CD14-positive monocyte (primary cell): ENCODE measurements around the gene ZNF500. TPM values are rescaled to one million over a fixed set of nuclear protein-coding genes. Genes with fewer than 3 reads are reported as not detected.

Experiments used
- DNase-seq, 3 donors: peaks; one replicate each; pipeline ENCODE4 v3.0.0-alpha.2; 2011 to 2022
- H2AFZ ChIP-seq: 2 replicates; pipeline ENCODE4 v1.6.0; 2012; ENCODE audit warnings: mild to moderate bottlenecking, low read depth, low read length, inconsistent platforms; ENCODE audit not compliant: insufficient read depth, poor library complexity, severe bottlenecking
- H3K27ac ChIP-seq, 2 donors: 1 replicate in 1 of 2; 2 replicates in 1 of 2; pipeline ENCODE4 v1.5.1; 2012 to 2013; ENCODE audit warnings: low read length in 2 of 2, control low read depth in 1 of 2, inconsistent platforms in 1 of 2, low read depth in 1 of 2, mild to moderate bottlenecking in 1 of 2
- H3K27me3 ChIP-seq, 2 donors: one replicate each; pipeline versions ENCODE4 v1.6.0 to v1.6.1; 2011 to 2013; ENCODE audit warnings: low read length in 2 of 2; ENCODE audit not compliant: control insufficient read depth in 2 of 2, insufficient read depth in 2 of 2
- H3K36me3 ChIP-seq, 2 donors: replicated peaks in 1 of 2; 1 replicate in 1 of 2; 2 replicates in 1 of 2; pipeline versions ENCODE4 v1.5.1 to v1.6.1; 2012 to 2013; ENCODE audit warnings: low read length in 2 of 2, control low read depth in 1 of 2, inconsistent platforms in 1 of 2, mild to moderate bottlenecking in 1 of 2; ENCODE audit not compliant: insufficient read depth in 2 of 2, control insufficient read depth in 1 of 2
- H3K4me1 ChIP-seq, 2 donors: 1 replicate in 1 of 2; 2 replicates in 1 of 2; pipeline versions ENCODE4 v1.5.1 to v1.6.1; 2012 to 2013; ENCODE audit warnings: low read length in 2 of 2, control low read depth in 1 of 2, inconsistent platforms in 1 of 2, mild to moderate bottlenecking in 1 of 2, moderate library complexity in 1 of 2; ENCODE audit not compliant: insufficient read depth in 2 of 2, control insufficient read depth in 1 of 2
- H3K4me2 ChIP-seq: replicated peaks from 2 replicates; pipeline ENCODE3; 2012; ENCODE audit warnings: low read length, moderate library complexity, mild to moderate bottlenecking; ENCODE audit not compliant: poor library complexity, severe bottlenecking; ENCODE audit errors: extremely low read depth
- H3K4me3 ChIP-seq, 3 experiments: fragments of 200-600 bp in 1 of 3; sonication (generic) in 1 of 3; replicated peaks in 1 of 3; 1 replicate in 2 of 3; 2 replicates in 1 of 3; pipeline ENCODE4 v1.5.1; 2011 to 2013; ENCODE audit warnings: low read length in 3 of 3, mild to moderate bottlenecking in 3 of 3, control low read depth in 2 of 3, low read depth in 2 of 3, inconsistent platforms in 1 of 3, moderate library complexity in 1 of 3
- H3K79me2 ChIP-seq: 2 replicates; pipeline ENCODE4 v1.6.0; 2012; ENCODE audit warnings: mild to moderate bottlenecking, control low read depth, inconsistent platforms, low read length, moderate library complexity; ENCODE audit not compliant: insufficient read depth
- H3K9ac ChIP-seq: 2 replicates; pipeline ENCODE4 v1.6.0; 2017; ENCODE audit warnings: low read length, mild to moderate bottlenecking; ENCODE audit not compliant: insufficient read depth, poor library complexity, severe bottlenecking
- H3K9me3 ChIP-seq, 2 donors: replicated peaks in 1 of 2; 1 replicate in 1 of 2; 2 replicates in 1 of 2; pipeline versions ENCODE4 v1.5.1 to v1.6.1; 2012 to 2013; ENCODE audit warnings: low read length in 2 of 2, control low read depth in 1 of 2; ENCODE audit not compliant: control insufficient read depth in 1 of 2, insufficient read depth in 1 of 2
- H4K20me1 ChIP-seq: 2 replicates; pipeline ENCODE4 v1.6.0; 2012; ENCODE audit warnings: mild to moderate bottlenecking, low read length, control low read depth, moderate library complexity; ENCODE audit not compliant: insufficient read depth
- H3K27ac Mint-ChIP-seq, 7 donors: one replicate each; pipeline ENCODE4 v1.8.0; 2020; ENCODE audit warnings: mild to moderate bottlenecking in 7 of 7, mixed read lengths in 7 of 7, moderate library complexity in 6 of 7, inconsistent platforms in 2 of 7
- H3K27me3 Mint-ChIP-seq, 3 donors: one replicate each; pipeline ENCODE4 v1.8.0; 2021 to 2022; ENCODE audit warnings: low read depth in 3 of 3, mild to moderate bottlenecking in 3 of 3, mixed read lengths in 3 of 3, moderate library complexity in 3 of 3, inconsistent platforms in 1 of 3
- H3K36me3 Mint-ChIP-seq, 2 donors: one replicate each; pipeline ENCODE4 v1.8.0; 2020; ENCODE audit warnings: mixed read lengths in 2 of 2, inconsistent platforms in 1 of 2, mild to moderate bottlenecking in 1 of 2
- H3K4me1 Mint-ChIP-seq: one replicate; pipeline ENCODE4 v1.8.0; 2020; ENCODE audit warnings: mild to moderate bottlenecking, mixed read lengths
- H3K4me3 Mint-ChIP-seq, 2 donors: one replicate each; pipeline ENCODE4 v1.8.0; 2020; ENCODE audit warnings: mild to moderate bottlenecking in 2 of 2, mixed read lengths in 2 of 2, moderate library complexity in 1 of 2
- H3K9me3 Mint-ChIP-seq, 7 donors: one replicate each; pipeline ENCODE4 v1.8.0; 2020 to 2022; ENCODE audit warnings: mixed read lengths in 7 of 7, mild to moderate bottlenecking in 6 of 7, moderate library complexity in 6 of 7, inconsistent platforms in 2 of 7
- CTCF ChIP-seq: fragments of 200-600 bp; IDR thresholded peaks from one replicate; pipeline ENCODE4 v1.8.0; 2022; ENCODE audit warnings: antibody characterized with exemption, mild to moderate bottlenecking
- WGBS: methylation state at CpG from one replicate; pipeline ENCODE4 v1.1.5; 2013; ENCODE audit warnings: missing lambda C conversion rate; ENCODE audit not compliant: insufficient coverage; 5-methylcytosine and 5-hydroxymethylcytosine counted together
- intact Hi-C, 2 donors: fragments of 100-400 bp; cut with micrococcal nuclease; formaldehyde crosslinking; loops; one replicate each; pipeline versions ENCODE4 v1.15.0 to v1.15.1; 2023
- polyA plus RNA-seq, 3 donors: library from polyadenylated mRNA; depleted of rRNA in 1 of 3; unstranded in 2 of 3; stranded (reverse) in 1 of 3; fragments of 300-500 nt in 2 of 3; fragments of >200 nt in 1 of 3; fragmentation: Illumina TruSeq in 2 of 3; gene quantifications; 1 replicate in 2 of 3; 2 replicates in 1 of 3; pipeline ENCODE4 v1.2.3, GENCODE V29; 2012 to 2021

ZNF500 gene
- polyA plus RNA-seq, 3 donors, result 2.4 to 5.6 (median 5.2) TPM

DNA sequence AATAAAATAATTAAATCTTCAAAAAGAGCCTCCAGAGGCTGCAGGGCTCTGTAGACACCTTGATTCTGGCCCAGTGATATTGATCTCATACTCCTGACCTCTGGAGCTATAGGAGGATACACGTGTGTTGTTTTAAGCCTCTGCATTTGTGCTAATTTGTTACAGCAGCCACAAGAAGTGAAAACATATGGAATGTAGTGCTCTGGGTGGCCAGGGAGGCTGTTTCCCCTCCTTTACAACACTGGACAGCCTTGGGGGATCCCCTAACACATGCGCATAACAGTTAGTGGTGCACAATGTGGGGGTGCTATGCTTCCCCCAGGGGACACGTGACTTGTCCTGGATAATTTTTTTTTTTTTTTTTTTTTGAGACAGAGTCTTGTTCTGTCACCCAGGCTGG, 4.7 kb upstream of the ZNF500 start:
- Histone ChIP-seq H3K36me3 (no peaks in the 10 kb centered on the region), H4K20me1 (no peaks in the 10 kb centered on the region), H3K79me2 (peaks cover 4% of the 10 kb centered on the region), H3K4me3 (no peak overlapping the region), H3K4me2 (no peak overlapping the region), H3K9me3 (no peaks in the 10 kb centered on the region), H2AFZ (no peak overlapping the region), H3K27me3 (no peaks in the 10 kb centered on the region), H3K4me1 (peaks cover 21 to 31% of the 10 kb centered on the region in 2 donors), H3K9ac (no peak overlapping the region), H3K27ac (no peak overlapping the region)
- no peak for TF ChIP-seq CTCF
- no peaks in the 10 kb centered on the region for H3K36me3 Mint-ChIP-seq
- intact Hi-C loops, result no loop called here
- H3K27me3 Mint-ChIP-seq, result peaks cover 1 to 3% (median 2%) of the 10 kb centered on the region in 3 donors
- no peak overlapping the region for H3K27ac Mint-ChIP-seq
- no CpG with 5 or more reads among the region's 3 CpGs for WGBS
- no peak overlapping the region for H3K4me3 Mint-ChIP-seq
- H3K4me1 Mint-ChIP-seq, result peaks cover 34% of the 10 kb centered on the region
- no peak for DNase-seq
- H3K9me3 Mint-ChIP-seq, result peaks cover 0 to 2% (median 0%) of the 10 kb centered on the region in 7 donors

DNA sequence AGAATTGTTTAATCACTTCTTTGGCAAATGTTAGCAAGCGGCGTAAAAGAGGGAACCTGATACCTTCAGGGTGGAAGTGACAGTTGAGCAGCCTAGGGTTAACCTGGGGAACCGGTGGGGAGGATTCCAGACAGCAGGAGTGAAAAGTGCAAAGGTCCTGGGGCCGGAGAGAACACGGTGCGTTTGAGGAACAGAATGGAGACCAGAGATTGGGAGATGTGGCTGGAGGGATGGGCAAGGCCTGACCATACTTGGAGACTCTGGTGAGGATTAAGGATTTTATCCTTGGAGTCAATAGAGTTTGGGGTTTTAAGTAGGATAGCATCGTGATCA, 2.3 kb upstream of the ZNF500 start:
- H3K36me3 ChIP-seq, result peaks cover 0 to 3% of the 10 kb centered on the region in 2 donors
- H3K4me2 ChIP-seq, result peak overlapping the region; percentile 87
- Mint-ChIP-seq H3K4me1 (peaks cover 34% of the 10 kb centered on the region), H3K36me3 (peaks cover 0 to 11% of the 10 kb centered on the region in 2 donors), H3K9me3 (peaks cover 0 to 1% (median 0%) of the 10 kb centered on the region in 7 donors), H3K27ac (peak overlapping the region in 4 of 7 donors; percentile 47 to 96 (median 78)), H3K4me3 (peak overlapping the region; percentile 88 to 97), H3K27me3 (peaks cover 1 to 5% (median 2%) of the 10 kb centered on the region in 3 donors)
- H3K4me1 ChIP-seq, result peaks cover 25 to 40% of the 10 kb centered on the region in 2 donors
- no peaks in the 10 kb centered on the region for H3K9me3 ChIP-seq
- H3K27ac ChIP-seq, result no peak overlapping the region
- peaks cover 16% of the 10 kb centered on the region for H3K79me2 ChIP-seq
- no peak for DNase-seq
- no peak overlapping the region for H3K9ac ChIP-seq
- no peak for TF ChIP-seq CTCF
- intact Hi-C loops, result loop anchor here (2.0 to 5.0 kb wide), 2 partner anchors 32 to 33 kb away; partner anchors contain the start of gene ROGDI (in 1 of the 2)
- 60% methylated on average over 7 of the region's 7 CpGs for WGBS
- no peaks in the 10 kb centered on the region for H4K20me1 ChIP-seq
- H3K27me3 ChIP-seq, result no peaks in the 10 kb centered on the region
- H3K4me3 ChIP-seq, result peak overlapping the region in 2 of 3 experiments; percentile 68 to 82
- H2AFZ ChIP-seq, result peak overlapping the region; percentile 84
